ENCODE measurements around the gene BMPR1A.
"Not testable (repeated sequence)": the region's sequence is repeated elsewhere in the genome, so short reads cannot be mapped to it uniquely, and the experiment has no call there.

Gene BMPR1A

GRCh38 chr10:86971232-86971991, 215.0 kb downstream of the BMPR1A start:
- DNase-seq: peak in 1 of 2 donors; percentile 20

GRCh38 chr10:86972613-86973380, 216.4 kb downstream of the BMPR1A start:
- no peak for DNase-seq

- DNase-seq: no peak
These were observed 218.1 kb downstream of the BMPR1A start for GRCh38 chr10:86974484-86974883.

- DNase-seq: no peak
These were observed 220.1 kb downstream of the BMPR1A start for GRCh38 chr10:86976362-86977056.

- not testable (repeated sequence) for DNase-seq
These were observed 222.0 kb downstream of the BMPR1A start for GRCh38 chr10:86978457-86978856.

- DNase-seq: no peak
These were observed 222.9 kb downstream of the BMPR1A start for GRCh38 chr10:86979296-86979818.

- DNase-seq: no peak
These were observed 223.6 kb downstream of the BMPR1A start for GRCh38 chr10:86979977-86980448.

GRCh38 chr10:86981020-86981419, 224.6 kb downstream of the BMPR1A start:
- not testable (repeated sequence) for DNase-seq

- DNase-seq: no peak
These were observed 225.3 kb downstream of the BMPR1A start for GRCh38 chr10:86981716-86982115.
